ENCODE results near the gene SLC22A16.

The SLC22A16 gene

GRCh38 chr6:110481081-110481480 lies 4.7 kb upstream of the SLC22A16 start:
- Histone ChIP-seq H3K27me3 (replicated peaks; ENCODE audit: insufficient read depth, low read length) (no peaks in the 10 kb centered on the region), H3K79me2 (ENCODE audit: low read length) (no peaks in the 10 kb centered on the region), H3K9me2 (replicated peaks; ENCODE audit: insufficient read depth, low read length) (no peaks in the 10 kb centered on the region), H4K20me1 (ENCODE audit: insufficient read depth, low read length) (no peaks in the 10 kb centered on the region), H3K4me2 (ENCODE audit: low read depth, low read length) (no peak overlapping the region), H3K9ac (ENCODE audit: low read length) (no peak overlapping the region), H3K36me3 (replicated peaks; ENCODE audit: insufficient read depth, low read length) (no peaks in the 10 kb centered on the region), H3K27ac (ENCODE audit: low read length) (no peak overlapping the region), H3F3A (ENCODE audit: insufficient read depth, low read length) (no peaks in the 10 kb centered on the region), H3K9me3 (replicated peaks; ENCODE audit: insufficient read depth, low read length) (no peaks in the 10 kb centered on the region), H3K4me1 (ENCODE audit: low read length) (no peaks in the 10 kb centered on the region), H2AFZ (ENCODE audit: low read length) (no peak overlapping the region), H3K4me3 (ENCODE audit: low read length) (no peak overlapping the region)
- no peak for DNase-seq
- TF ChIP-seq EZH2phosphoT487 (IDR thresholded peaks at IDR 0.05; ENCODE audit: low read length) (no peak), EZH2 (optimal IDR thresholded peaks at IDR 0.05; ENCODE audit: low read depth, low read length) (no peak), CTCF (IDR thresholded peaks at IDR 0.05; ENCODE audit: low read length) (no peak)

- no peak overlapping the region for H3K4me3 ChIP-seq (ENCODE audit: low read length)
- H2AFZ ChIP-seq (ENCODE audit: low read length): no peak overlapping the region
- no peaks in the 10 kb centered on the region for H3K9me3 ChIP-seq (replicated peaks; ENCODE audit: insufficient read depth, low read length)
- no peak for TF ChIP-seq EZH2 (optimal IDR thresholded peaks at IDR 0.05; ENCODE audit: low read depth, low read length)
- TF ChIP-seq CTCF (IDR thresholded peaks at IDR 0.05; ENCODE audit: low read length): no peak
- TF ChIP-seq EZH2phosphoT487 (IDR thresholded peaks at IDR 0.05; ENCODE audit: low read length): no peak
- H3K9ac ChIP-seq (ENCODE audit: low read length): no peak overlapping the region
- no peaks in the 10 kb centered on the region for H3K9me2 ChIP-seq (replicated peaks; ENCODE audit: insufficient read depth, low read length)
- no peak for DNase-seq
- H3K4me2 ChIP-seq (ENCODE audit: low read depth, low read length): no peak overlapping the region
- H3K36me3 ChIP-seq (replicated peaks; ENCODE audit: insufficient read depth, low read length): no peaks in the 10 kb centered on the region
- no peaks in the 10 kb centered on the region for H3K79me2 ChIP-seq (ENCODE audit: low read length)
- no peaks in the 10 kb centered on the region for H3K27me3 ChIP-seq (replicated peaks; ENCODE audit: insufficient read depth, low read length)
- H4K20me1 ChIP-seq (ENCODE audit: insufficient read depth, low read length): no peaks in the 10 kb centered on the region
- H3K27ac ChIP-seq (ENCODE audit: low read length): no peak overlapping the region
- no peaks in the 10 kb centered on the region for H3F3A ChIP-seq (ENCODE audit: insufficient read depth, low read length)
- H3K4me1 ChIP-seq (ENCODE audit: low read length): no peaks in the 10 kb centered on the region
Observed at GRCh38 chr6:110475066-110475653, 1.3 kb downstream of the SLC22A16 start.

DNA sequence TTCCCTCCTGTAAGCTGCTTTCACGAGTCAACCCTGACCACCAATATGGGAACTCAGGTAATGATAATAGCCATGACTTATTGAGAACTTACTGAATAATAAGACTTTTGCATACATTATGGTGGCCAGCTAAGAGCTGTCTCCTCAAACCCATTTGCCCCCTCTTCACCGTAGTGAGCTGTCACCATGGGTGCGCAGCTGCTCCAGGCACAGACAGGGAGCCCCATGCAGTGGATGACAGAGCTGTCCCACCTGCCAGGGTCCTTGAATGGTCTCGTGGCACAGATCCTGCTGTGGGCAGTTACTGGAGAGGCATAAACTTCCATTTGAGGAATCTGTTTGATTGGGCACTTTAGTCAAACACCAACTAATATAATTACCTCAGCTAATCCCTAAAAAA lies 1.9 kb downstream of the SLC22A16 start:
- no peak overlapping the region for H2AFZ ChIP-seq (ENCODE audit: low read length)
- no peaks in the 10 kb centered on the region for H3F3A ChIP-seq (ENCODE audit: insufficient read depth, low read length)
- TF ChIP-seq CTCF (IDR thresholded peaks at IDR 0.05; ENCODE audit: low read length) (no peak), EZH2 (optimal IDR thresholded peaks at IDR 0.05; ENCODE audit: low read depth, low read length) (no peak), EZH2phosphoT487 (IDR thresholded peaks at IDR 0.05; ENCODE audit: low read length) (no peak)
- no peaks in the 10 kb centered on the region for H3K36me3 ChIP-seq (replicated peaks; ENCODE audit: insufficient read depth, low read length)
- no peaks in the 10 kb centered on the region for H3K27me3 ChIP-seq (replicated peaks; ENCODE audit: insufficient read depth, low read length)
- no peak overlapping the region for H3K9ac ChIP-seq (ENCODE audit: low read length)
- no peaks in the 10 kb centered on the region for H3K9me2 ChIP-seq (replicated peaks; ENCODE audit: insufficient read depth, low read length)
- H4K20me1 ChIP-seq (ENCODE audit: insufficient read depth, low read length): no peaks in the 10 kb centered on the region
- no peak overlapping the region for H3K4me2 ChIP-seq (ENCODE audit: low read depth, low read length)
- no peaks in the 10 kb centered on the region for H3K4me1 ChIP-seq (ENCODE audit: low read length)
- no peak overlapping the region for H3K4me3 ChIP-seq (ENCODE audit: low read length)
- H3K27ac ChIP-seq (ENCODE audit: low read length): no peak overlapping the region
- no peaks in the 10 kb centered on the region for H3K9me3 ChIP-seq (replicated peaks; ENCODE audit: insufficient read depth, low read length)
- no peaks in the 10 kb centered on the region for H3K79me2 ChIP-seq (ENCODE audit: low read length)
- no peak for DNase-seq
